CD4-positive, alpha-beta T cell treated with Interleukin-15 for 4 hours (primary cell): ENCODE measurements around the gene AARS2.
"Not testable (repeated sequence)": the region's sequence is repeated elsewhere in the genome, so short reads cannot be mapped to it uniquely, and the experiment has no call there.

Experiments used
- DNase-seq: peaks from one replicate; pipeline ENCODE4 v3.0.0-alpha.2; 2020; ENCODE audit warnings: low spot score

AARS2 gene

DNA sequence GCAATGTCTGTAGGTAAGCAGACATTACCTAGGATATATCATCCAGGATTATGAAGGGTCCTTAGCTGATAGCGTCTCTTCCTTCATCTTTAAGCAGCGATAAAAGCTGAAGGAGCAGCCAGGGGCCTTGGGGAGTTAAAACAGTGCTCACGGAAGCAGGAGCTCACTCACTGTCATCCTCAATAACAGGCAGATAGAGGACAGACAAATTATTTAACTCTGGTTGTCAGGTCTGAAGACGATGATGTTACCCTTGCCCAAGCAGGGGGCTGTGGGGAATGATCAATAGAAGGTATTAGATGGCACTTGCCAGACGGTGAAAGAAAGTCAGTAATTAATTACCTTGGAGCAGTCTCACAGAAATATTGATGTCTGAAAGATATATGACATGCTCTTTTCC is 16.7 kb upstream of the AARS2 start:
- DNase-seq = no peak

DNA sequence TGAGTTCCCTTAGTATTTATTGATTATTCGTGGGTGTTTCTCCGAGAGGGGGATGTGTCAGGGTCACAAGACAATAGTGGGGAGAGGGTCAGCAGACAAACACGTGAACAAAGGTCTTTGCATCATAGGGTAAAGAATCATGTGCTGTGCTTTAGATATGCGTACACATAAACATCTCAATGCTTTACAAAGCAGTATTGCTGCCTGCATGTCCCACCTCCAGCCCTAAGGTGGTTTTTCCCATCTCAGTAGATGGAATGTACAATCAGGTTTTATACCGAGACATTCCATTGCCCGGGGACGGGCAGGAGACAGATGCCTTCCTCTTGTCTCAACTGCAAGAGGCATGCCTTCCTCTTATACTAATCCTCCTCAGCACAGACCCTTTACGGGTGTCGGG is 15.1 kb upstream of the AARS2 start:
- DNase-seq = not testable (repeated sequence)

DNA sequence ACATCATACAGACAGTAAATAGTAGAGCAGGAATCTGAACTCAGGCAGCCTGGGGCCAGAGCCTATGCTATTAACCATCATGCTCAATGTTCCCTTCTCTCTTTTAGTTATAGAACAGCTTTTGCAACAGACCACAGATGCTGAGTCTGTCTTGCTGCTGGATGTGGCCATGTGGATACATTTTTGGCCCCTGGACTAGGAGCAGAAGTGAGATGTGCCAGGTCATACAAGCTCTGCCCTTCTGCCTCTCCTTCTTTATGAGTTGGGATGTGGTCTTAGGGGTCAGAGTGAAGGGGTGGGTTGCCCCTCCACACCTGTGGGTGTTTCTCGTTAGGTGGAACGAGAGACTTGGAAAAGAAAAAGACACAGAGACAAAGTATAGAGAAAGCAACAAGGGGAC is 14.6 kb upstream of the AARS2 start:
- no peak for DNase-seq

DNA sequence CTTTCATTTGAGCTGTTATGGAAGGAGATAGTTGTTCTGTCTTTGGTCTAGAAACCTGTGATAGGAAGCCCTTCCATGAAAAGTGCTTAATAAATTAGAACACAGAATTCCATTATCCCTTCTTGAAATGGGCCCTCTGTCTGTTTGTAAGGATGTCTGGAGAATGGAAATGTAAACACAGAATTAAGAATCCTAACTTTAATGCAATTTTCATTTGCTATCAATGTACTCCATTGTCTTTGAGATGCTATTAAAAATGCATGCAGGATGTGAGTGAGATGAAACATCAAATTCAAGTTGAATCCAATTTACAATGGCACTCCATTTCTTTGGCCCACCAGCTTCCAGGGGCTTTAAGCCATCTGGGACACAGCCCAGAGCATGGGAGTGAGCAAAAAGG is 13.9 kb upstream of the AARS2 start:
- DNase-seq = no peak

DNA sequence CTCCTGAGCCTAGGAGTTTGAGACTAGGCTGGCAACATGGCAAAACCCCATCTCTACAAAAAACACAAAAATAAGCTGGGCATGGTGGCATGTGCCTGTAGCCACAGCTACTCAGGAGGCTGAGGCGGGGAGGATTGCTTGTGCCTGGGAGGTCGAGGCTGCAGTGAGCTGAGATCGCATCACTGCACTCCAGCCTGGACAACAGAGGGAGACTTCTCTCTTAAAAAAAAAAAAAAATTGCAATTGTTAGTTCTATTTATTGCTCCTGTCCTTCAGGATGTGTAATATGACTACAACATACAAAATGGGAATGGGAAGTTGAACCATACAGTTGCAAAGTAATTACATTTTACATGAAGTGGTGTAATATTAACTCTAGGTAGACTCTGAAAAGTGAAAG is 8.1 kb upstream of the AARS2 start:
- no peak for DNase-seq

DNA sequence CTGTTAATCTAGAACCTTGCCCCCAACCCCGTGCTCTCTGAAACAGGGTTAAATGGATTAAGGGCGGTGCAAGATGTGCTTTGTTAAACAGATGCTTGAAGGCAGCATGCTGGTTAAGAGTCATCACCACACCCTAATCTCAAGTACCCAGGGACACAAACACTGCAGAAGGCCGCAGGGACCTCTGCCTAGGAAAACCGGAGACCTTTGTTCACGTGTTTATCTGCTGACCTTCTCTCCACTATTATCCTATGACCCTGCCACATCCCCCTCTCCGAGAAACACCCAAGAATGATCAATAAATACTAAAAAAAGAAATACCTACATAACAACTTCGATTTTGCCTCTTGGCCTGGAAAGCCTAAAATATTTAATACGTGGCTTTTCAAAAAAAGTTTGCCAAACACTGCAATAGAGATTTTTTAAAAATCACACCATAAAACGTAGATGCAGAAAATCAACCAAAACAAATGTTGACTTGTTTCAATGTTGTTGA is 4.0 kb upstream of the AARS2 start:
- DNase-seq = not testable (repeated sequence)

DNA sequence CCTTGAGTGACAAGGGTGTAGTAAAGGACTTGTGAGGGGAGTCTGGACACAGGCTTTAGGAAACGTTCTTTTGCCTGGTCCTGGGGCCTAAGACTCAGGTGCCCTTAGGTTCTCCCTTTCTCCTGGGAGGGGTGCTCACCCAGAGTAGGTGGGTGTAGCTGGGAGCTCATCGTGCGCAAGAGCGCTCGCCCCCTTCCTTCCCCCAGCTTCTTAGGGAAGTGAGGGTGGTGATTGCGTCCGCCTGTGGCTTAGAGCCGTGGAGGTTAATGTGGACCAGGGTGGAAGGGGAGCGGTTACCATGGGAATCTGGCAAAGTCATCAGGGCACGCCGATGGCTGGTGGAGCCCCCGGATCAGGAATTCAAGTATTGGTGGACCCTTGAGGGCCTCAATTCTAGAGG is 3.3 kb upstream of the AARS2 start:
- no peak for DNase-seq

DNA sequence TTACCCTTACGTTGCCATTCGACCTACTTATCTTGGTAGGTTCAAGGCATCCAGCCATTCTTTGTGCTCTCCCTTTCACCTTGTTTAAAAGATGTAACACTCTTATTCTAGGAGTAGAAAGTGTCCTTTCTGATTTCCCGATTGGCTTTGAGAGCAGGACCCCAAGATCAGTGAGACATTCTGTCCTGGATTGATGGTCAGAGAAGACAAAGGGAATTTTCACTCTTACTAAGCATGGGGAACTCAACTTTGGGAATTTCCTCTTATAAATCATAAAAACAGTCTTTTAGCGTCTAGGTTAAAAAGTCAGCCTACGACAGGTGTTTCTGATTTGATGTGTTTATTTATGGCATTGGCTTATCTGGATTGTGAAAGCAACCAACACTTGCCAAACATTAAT is 2.8 kb upstream of the AARS2 start:
- DNase-seq = no peak

DNA sequence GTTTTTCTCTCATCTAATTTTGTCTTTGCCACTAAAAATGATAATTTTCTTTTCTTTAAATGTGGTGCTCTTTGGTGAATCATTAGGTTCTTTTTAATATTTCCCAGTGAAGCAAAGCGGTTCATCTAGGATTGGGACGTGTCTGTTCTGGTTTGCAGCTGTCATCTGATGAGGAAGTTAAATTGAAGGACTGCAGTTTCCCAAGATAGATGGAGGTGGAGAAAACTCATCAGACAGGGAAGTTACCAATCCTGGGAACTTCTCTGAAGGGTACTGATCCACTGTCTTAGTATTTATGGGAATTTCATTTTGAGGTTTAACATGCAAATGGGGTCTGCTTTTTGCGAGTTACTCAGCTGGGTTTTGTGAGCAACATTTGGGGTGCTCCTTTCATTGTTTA is 2.4 kb upstream of the AARS2 start:
- no peak for DNase-seq

DNA sequence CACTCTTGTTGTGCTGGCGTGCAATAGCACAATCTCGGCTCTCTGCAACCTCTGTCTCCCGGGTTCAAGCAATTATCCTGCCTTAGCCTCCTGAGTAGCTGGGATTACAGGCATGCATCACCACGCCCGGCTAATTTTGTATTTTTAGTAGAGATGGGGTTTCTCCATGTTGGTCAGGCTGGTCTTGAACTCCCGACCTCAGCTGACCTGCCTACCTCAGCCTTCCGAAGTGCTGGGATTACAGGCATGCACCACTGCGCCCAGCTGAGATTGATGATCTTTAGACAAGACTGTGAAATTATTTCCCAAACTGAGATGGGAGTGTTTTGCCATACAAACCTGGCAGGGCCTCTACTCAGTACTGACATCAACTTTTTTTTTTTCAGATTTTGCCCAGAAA is 1.5 kb upstream of the AARS2 start:
- DNase-seq = not testable (repeated sequence)

DNA sequence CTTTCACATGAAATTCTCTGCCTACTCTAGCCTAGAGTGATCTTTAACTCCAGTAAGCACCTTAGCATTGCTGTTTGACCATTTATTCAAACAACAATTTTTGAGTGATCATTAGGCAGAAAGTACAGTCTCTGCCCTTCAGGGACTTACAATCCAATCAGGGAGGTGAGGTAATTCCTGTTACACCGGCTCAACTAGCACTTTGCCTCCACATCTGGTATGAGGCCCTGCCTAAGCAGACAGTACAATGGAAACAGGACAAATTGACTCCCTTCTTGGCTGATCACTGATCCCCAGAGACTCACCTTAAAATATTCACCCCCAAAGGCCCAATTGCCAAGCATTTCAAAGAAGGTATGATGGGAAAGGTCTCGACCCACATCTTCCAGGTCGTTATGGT is 1.4 kb downstream of the AARS2 start:
- no peak for DNase-seq

DNA sequence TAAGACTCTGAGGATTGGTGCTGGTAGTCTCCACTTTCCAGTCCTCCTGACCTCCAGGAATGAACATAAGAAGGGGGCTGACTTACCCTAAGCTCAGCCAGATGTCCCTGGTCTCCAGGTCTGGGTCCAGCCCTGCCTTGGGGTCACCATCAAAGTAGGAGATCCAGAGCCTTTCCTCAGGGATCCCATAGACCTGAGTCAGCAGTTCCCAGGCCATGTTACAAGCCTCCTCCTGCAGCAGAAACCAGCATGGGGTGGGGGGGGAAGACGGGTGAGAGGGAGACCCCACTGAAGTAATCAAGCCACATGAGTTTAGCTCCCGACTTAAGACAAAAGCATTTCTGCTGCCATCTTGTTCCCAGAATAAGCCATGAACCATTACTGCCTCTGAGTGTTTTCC is 1.8 kb downstream of the AARS2 start:
- no peak for DNase-seq

DNA sequence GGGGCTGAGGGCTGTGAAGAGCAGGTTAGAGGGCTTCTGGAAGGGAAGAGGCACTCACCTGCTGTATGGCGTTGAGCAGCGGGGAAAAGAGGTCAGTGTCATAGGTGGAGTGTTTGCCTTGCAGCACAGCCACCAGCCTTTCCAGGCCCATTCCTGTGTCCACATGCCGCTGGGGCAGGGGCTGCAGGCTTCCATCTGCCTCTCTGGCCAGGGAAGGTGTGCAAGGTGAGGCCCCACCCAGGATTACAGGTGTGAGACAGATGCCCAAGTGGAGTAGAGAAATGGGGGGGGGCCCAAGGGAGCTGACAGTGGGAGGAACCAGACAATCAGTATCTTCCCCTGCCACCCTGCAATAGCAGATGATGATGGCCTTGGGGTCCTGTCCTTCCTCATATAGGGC is 2.9 kb downstream of the AARS2 start:
- no peak for DNase-seq

DNA sequence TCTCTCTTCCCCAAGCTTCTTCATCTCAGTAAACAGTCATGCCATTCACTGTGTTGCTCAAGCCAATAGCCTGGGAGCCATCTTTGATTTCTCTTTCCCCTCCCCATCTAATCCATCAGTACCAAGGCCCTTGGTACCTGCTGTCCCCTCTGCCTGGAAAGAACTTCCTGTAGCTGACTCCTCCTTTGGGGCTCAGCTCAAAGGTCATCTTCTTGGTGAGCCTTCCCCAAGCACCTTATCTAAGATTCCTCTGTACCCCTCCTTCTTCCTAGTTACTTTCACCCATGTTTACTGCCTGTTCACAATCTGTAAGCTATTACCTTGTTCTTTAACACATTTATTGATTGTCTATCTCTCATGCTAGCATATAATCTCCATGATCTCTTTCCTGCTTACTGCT is 3.5 kb downstream of the AARS2 start:
- DNase-seq = no peak

DNA sequence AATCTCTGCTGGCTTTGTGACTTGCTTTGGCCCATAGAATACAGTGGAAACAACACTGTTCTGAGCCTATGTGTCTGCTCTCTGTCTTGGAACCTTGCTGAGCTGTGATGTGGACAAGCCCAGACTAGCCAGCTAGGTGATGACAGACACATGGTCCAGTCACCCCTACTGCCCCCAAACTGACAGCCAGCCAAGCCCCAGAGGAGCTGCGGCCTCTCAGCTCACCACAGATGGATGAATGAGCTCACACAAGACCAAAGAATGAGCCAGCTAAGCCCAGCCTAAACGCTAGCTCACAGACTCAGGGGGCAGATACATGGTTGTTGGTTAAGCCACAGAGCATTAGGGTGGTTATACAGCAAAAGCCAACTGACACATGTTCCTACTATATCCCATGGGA is 4.1 kb downstream of the AARS2 start:
- no peak for DNase-seq

DNA sequence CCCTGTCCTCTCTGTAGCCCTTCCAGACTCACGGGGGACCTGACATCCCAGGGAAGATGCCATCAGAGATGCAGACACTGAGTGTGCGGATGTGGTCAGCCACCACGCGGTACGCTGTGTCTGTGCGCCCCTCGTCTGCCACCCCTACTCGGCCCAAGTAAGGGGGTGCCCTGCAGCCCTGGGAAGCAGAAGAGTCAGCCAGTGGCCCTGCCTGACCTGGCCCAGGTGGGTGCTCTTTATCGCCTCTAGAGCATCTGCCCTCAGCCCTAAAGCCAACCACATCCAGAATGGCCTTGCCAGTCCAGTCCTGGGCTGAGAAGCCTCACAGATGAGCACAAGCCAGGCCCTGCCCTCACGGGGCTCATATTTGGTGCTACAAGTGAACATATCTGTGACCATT is 5.9 kb downstream of the AARS2 start:
- no peak for DNase-seq

DNA sequence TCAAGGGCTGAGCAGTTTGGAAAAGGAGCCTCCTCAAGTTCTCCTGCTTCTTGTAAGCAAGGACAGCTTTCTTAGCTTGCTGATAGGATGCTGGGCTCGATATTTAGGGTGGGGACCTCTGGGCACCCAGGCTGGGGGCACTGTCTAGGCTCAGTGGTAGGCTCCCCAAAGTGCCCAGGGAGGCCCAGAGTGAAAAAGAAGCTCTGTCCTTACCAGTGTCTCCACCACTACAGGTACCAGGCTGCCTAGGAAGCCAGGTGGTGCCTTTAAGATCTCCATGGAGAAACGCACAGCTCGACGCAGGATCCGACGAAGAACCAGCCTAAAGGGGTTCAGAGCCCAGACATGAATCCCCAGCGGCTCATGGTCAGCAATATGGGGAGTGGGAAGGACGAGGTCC is 6.4 kb downstream of the AARS2 start:
- DNase-seq = no peak

DNA sequence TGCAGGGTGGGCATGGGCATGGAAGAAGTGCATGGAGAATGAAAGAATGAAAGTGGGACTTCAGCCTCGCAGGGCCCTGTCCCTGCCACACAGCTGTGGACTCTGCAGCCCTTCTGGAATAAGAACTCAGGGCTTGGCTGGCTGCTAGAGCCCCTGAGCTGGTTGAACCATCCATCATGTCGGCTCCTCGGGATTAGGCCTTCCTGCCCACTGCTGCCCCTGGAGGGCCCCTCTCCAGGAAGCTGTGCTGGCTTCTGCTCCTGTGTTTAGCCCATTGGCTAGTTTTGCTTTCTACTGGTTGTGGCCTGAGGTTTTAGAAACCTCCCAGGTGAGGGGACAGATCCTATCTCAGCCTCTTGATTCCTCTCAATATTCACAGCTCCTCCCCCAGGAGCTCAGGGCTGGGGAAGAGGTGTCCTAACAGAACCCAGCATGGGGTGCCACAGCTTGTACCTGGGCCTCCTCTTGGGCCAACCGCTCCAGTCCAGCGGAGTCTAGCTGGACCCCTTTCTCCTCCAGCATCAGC is 7.9 kb downstream of the AARS2 start:
- no peak for DNase-seq

DNA sequence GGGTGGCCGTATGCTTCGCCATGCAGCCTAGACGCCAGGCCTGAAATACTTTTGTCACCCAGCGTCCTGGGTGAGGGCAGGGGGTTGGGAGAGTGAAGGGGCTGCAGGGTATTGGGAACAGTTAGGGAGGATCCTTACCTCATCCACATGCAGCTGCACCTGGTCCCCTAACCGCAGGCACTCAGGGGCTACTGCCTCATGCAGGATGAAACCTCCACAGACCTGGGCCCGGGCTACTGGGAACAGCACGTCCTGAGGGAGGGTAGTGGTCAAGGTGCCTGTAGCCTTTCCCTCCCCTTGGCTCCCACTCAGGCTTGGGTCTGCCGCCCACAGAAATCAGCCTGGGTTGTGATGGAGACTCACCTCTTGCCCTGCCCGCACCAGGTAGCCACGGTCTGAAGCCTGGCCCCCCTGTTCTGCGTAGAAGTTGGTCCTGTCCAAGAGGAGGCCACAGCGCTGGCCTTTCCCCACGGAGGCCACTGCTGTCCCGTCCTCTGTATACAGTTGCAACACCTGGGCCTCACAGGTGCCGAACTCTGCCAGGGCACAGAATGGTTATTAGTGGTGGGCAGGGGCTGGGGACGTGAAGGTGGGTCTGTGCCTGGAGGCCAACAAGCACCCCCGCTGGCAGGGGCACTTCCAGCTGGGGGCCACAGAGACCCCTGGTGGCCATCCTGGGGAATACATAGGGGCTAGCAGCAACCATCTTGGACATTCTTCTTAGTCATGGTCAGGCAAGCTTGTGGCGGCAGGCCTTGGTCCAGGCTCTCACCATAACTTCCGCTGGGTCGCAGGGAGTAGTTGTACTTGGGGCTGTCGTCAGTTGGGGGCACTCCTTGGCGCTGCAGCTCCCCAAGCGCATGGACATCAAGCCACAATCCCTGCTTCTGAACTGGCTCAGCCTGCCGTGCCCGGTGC is 8.6 kb downstream of the AARS2 start:
- peak; percentile 37 for DNase-seq

DNA sequence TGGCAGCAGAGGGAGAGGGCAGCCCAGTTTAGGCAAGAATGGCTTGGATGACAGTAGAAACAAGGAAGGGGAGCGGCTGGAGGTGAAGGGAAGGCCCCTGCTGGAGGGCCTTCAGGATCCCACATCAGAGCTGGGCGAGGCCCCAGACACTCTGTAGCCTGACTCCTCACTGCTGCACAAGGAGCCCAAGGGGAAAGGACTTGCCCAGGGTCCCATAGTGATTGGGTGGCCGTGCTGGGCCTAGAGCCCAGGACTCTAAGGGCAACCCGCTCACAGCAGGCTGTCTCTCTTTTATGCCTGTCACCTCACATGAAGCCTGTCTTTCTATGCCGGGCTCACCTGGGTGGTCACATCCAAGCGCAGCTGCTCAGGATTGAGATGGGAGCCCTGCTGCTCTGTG is 9.3 kb downstream of the AARS2 start:
- DNase-seq = no peak

DNA sequence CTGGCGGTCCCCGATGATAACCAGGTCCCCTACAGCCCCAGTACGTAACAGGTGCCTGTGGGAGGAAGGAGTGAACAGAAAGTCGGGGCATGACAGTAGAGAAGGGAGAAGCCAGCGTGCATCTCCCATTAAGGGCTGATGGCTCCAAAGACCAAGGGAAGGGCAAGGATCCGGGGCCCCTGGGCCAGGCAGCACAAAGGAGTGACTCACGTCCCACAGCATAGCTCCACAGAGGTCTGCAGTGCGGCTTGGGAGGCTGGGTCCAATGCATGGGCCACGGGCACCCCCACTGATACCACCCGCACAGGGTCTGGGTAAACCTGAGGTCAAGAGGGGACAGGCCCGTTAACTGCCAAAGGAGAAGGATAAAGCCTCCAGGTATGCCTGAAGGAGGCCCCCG is 10.3 kb downstream of the AARS2 start:
- DNase-seq = no peak

DNA sequence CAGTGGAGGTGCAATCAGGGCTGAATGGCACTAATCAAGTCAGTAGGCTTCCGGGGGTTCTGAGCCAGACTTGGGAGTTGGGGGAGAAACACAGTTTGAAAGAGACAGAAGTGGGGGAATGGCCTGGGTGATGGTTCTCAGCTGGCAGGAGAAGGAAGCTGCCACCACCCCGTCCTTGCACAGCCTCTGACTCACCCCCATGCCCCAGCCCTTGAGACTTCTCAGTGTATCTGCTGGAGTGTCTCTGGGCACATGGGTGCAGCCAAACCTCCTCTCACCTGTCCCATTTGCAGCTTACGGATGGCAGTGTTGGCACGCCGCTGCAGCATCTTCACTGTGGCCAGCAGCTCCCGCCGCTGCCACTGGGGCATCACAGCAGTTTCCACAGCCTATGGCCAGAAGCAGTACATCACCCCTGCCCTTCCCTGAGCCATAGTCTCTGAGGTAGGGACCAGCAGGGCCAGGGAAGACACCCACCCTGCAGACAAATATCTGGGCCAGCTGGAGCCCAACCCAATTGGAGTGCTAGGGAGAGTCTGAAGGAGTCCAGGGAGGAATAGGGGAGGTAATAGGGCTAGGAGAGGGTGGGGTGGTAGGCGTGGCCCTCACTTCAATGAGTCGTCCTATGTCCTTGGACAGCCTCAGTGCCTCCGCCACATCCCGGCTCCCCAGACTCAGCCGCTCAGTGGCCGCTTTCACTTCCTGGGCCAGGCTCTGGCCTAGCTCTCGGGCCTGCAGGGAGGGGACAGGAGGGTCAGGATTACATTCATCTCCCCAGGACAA is 11.2 kb downstream of the AARS2 start:
- no peak for DNase-seq

DNA sequence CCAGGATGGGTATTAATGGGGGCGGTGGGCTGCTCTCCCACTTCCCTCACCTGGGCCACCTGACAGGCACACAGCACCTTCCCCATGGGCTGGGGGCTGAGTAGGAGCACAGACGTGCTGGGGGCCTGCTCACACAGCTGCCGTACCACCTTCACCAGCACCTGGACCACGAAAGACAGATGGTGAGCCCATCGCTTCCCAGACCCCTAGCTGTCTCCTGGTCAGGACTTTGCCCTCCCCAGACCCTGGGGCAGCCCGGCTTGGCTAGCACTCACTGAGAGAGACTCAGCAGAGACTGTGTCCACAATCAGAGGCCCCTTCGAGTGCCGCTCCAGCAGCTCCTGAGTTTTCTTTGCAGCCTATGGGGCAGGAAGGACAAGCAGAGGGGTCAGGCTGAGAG is 12.0 kb downstream of the AARS2 start:
- no peak for DNase-seq
